Keratinocyte (primary cell): ENCODE measurements around the gene MGAT1. TPM values are rescaled to one million over a fixed set of nuclear protein-coding genes. Genes with fewer than 3 reads are reported as not detected.
"Not testable (repeated sequence)": the region's sequence is repeated elsewhere in the genome, so short reads cannot be mapped to it uniquely, and the experiment has no call there.

Experiments
- DNase-seq: peaks from one replicate; pipeline ENCODE4 v3.0.0-alpha.2; 2011; ENCODE audit warnings: low read depth, missing footprints, low spot score
- FAIRE-seq: peaks from 2 replicates; lab custom pipeline; 2011; peaks lifted over from hg19 to GRCh38; lab: Jason Lieb, UNC
- H2AFZ ChIP-seq: 2 replicates; pipeline ENCODE4 v1.6.0; 2012; ENCODE audit warnings: low read length, control low read depth, inconsistent platforms; ENCODE audit not compliant: control insufficient read depth
- H3K27ac ChIP-seq: 2 replicates; pipeline ENCODE4 v1.5.1; 2011; ENCODE audit warnings: low read length; ENCODE audit not compliant: control insufficient read depth, insufficient read depth
- H3K27me3 ChIP-seq: 3 replicates; pipeline ENCODE4 v1.6.0; 2011; ENCODE audit warnings: low read length; ENCODE audit not compliant: control insufficient read depth, insufficient read depth; ENCODE audit errors: extremely low read depth
- H3K36me3 ChIP-seq, 2 experiments: 2 replicates in 1 of 2; 3 replicates in 1 of 2; pipeline ENCODE4 v1.5.1; 2011; ENCODE audit warnings: low read length in 2 of 2, mild to moderate bottlenecking in 1 of 2; ENCODE audit not compliant: control insufficient read depth in 2 of 2, insufficient read depth in 2 of 2; ENCODE audit errors: extremely low read depth in 1 of 2
- H3K4me1 ChIP-seq: 3 replicates; pipeline ENCODE4 v1.5.1; 2011; ENCODE audit warnings: low read length; ENCODE audit not compliant: control insufficient read depth, insufficient read depth; ENCODE audit errors: extremely low read depth
- H3K4me2 ChIP-seq: 3 replicates; pipeline ENCODE4 v1.6.0; 2011; ENCODE audit warnings: low read depth, low read length; ENCODE audit not compliant: control insufficient read depth, insufficient read depth; ENCODE audit errors: extremely low read depth
- H3K4me3 ChIP-seq, 3 experiments: fragments of 200-600 bp in 1 of 3; sonication (generic) in 1 of 3; 2 replicates in 2 of 3; 3 replicates in 1 of 3; pipeline ENCODE4 v1.5.1; 2011 to 2016; ENCODE audit warnings: low read length in 3 of 3, mild to moderate bottlenecking in 3 of 3, control low read depth in 2 of 3, inconsistent platforms in 1 of 3, low read depth in 1 of 3, mixed read lengths in 1 of 3, mixed run types in 1 of 3, moderate library complexity in 1 of 3; ENCODE audit not compliant: control insufficient read depth in 2 of 3, insufficient read depth in 2 of 3; ENCODE audit errors: extremely low read depth in 1 of 3
- H3K79me2 ChIP-seq: 2 replicates; pipeline ENCODE4 v1.6.0; 2012; ENCODE audit warnings: low read length; ENCODE audit not compliant: control insufficient read depth, insufficient read depth
- H3K9ac ChIP-seq: 3 replicates; pipeline ENCODE4 v1.6.0; 2011; ENCODE audit warnings: low read length; ENCODE audit not compliant: control insufficient read depth, insufficient read depth; ENCODE audit errors: extremely low read depth
- H3K9me1 ChIP-seq: 3 replicates; pipeline ENCODE4 v1.6.0; 2011; ENCODE audit warnings: low read length; ENCODE audit not compliant: control insufficient read depth, insufficient read depth; ENCODE audit errors: extremely low read depth
- H3K9me3 ChIP-seq: 2 replicates; pipeline ENCODE4 v1.5.1; 2012; ENCODE audit warnings: low read depth, low read length; ENCODE audit not compliant: control insufficient read depth
- H4K20me1 ChIP-seq: 3 replicates; pipeline ENCODE4 v1.6.0; 2011; ENCODE audit warnings: low read length; ENCODE audit not compliant: control insufficient read depth, insufficient read depth; ENCODE audit errors: extremely low read depth
- EZH2 ChIP-seq: IDR thresholded peaks from one replicate; pipeline ENCODE4 v1.6.1; 2012; ENCODE audit warnings: inconsistent platforms, mild to moderate bottlenecking, low read length, moderate library complexity
- dilution Hi-C: fragments of 300-500 bp; cut with MboI; formaldehyde crosslinking; loops from one replicate; pipeline ENCODE4 v1.7.0; 2020; ENCODE audit warnings: low sequenced_read_pairs; ENCODE audit not compliant: extremely low pct_ligation_motif_present
- polyA plus RNA-seq, 5 experiments: library from polyadenylated mRNA; depleted of rRNA in 3 of 5; stranded (reverse) in 3 of 5; stranded (forward) in 1 of 5; unstranded in 1 of 5; fragments of >200 nt; gene quantifications; 1 replicate in 1 of 5; 2 replicates in 3 of 5; 3 replicates in 1 of 5; pipeline versions ENCODE4 v1.2.1 to v1.2.3, GENCODE V29; 2011 to 2012; ENCODE audit warnings: missing spikeins in 2 of 5, low read depth in 1 of 5, low replicate concordance in 1 of 5
- TF ChIP-seq, protein P1 (sequence below), 3 experiments: IDR thresholded peaks in 1 of 3; conservative IDR thresholded peaks in 1 of 3; optimal IDR thresholded peaks in 1 of 3; 2 replicates in 2 of 3; 3 replicates in 1 of 3; pipeline versions ENCODE3 to v1.5.1; 2011; ENCODE audit warnings: low read length in 3 of 3, mild to moderate bottlenecking in 3 of 3, moderate library complexity in 2 of 3, control low read depth in 1 of 3, inconsistent platforms in 1 of 3; ENCODE audit not compliant: insufficient read depth in 2 of 3; ENCODE audit errors: extremely low read depth in 1 of 3

The MGAT1 gene
- polyA plus RNA-seq, 1 donor (not counting 4 experiments of a cell fraction or from before 2014, with no cell fraction given): 80.3 TPM

DNA sequence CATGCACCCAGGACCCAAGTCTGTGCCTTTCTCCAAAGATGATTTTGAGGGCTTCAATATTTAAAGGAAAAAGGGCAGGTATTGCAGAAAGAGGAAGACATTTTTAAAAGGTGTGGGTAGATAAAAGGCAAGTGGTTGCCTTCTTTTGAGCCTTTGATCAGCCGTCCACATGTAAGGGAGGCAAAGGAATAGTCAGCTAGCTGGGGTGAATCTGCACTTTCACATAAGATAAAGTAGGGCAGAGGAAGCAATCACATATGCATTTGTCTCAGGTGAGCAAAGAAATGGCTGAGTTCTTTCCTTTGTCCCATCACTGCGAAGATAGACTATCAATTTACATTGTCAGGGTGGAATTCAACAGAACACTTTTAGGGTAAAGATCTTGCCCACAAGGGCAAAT is 19.9 kb downstream of the MGAT1 start:
- no peak for DNase-seq
- no peak overlapping the region for H3K4me2 ChIP-seq
- TF ChIP-seq EZH2: no peak
- TF ChIP-seq, protein P1, sequence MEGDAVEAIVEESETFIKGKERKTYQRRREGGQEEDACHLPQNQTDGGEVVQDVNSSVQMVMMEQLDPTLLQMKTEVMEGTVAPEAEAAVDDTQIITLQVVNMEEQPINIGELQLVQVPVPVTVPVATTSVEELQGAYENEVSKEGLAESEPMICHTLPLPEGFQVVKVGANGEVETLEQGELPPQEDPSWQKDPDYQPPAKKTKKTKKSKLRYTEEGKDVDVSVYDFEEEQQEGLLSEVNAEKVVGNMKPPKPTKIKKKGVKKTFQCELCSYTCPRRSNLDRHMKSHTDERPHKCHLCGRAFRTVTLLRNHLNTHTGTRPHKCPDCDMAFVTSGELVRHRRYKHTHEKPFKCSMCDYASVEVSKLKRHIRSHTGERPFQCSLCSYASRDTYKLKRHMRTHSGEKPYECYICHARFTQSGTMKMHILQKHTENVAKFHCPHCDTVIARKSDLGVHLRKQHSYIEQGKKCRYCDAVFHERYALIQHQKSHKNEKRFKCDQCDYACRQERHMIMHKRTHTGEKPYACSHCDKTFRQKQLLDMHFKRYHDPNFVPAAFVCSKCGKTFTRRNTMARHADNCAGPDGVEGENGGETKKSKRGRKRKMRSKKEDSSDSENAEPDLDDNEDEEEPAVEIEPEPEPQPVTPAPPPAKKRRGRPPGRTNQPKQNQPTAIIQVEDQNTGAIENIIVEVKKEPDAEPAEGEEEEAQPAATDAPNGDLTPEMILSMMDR (optimal IDR thresholded peaks at IDR 0.05 in 1 of 3, IDR thresholded peaks at IDR 0.05 in 1 of 3, conservative IDR thresholded peaks at IDR 0.05 in 1 of 3; ENCODE audit: extremely low read depth in 1 of 3, insufficient read depth in 2 of 3, low read length in 3 of 3): no peak
- H4K20me1 ChIP-seq: peaks cover 4% of the 10 kb centered on the region
- FAIRE-seq: no peak
- no peaks in the 10 kb centered on the region for H3K9me1 ChIP-seq
- no peaks in the 10 kb centered on the region for H3K9me3 ChIP-seq
- H3K79me2 ChIP-seq: no peaks in the 10 kb centered on the region
- dilution Hi-C loops: loop anchor here (5.0 kb wide), 1 partner anchor 85 kb away; no protein-coding TSS in a partner anchor
- peaks cover 0 to 2% of the 10 kb centered on the region in 2 experiments for H3K36me3 ChIP-seq
- H3K4me1 ChIP-seq: peaks cover 19% of the 10 kb centered on the region
- H3K9ac ChIP-seq: no peak overlapping the region
- no peak overlapping the region for H2AFZ ChIP-seq
- no peaks in the 10 kb centered on the region for H3K27me3 ChIP-seq
- H3K4me3 ChIP-seq: no peak overlapping the region
- H3K27ac ChIP-seq: no peak overlapping the region

DNA sequence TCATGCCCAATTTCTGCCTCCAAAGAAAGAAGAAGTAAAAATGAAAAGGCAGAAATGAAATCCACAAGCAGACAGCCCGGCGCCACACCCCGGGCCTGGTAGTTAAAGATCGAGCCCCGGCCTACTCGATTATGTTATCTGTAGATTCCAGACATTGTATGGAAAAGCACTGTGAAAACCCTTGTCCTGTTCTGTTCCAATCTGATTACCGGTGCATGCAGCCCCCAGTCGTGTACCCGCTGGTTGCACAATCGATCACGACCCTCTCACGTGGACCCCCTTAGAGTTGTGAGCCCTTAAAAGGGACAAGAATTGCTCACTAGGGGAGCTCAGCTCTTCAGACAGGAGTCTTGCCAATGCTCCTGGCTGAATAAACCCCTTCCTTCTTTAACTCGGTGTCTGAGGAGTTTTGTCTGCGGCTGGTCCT is 20.7 kb downstream of the MGAT1 start:
- not testable (repeated sequence) for H3K9me3 ChIP-seq, H3K4me2 ChIP-seq, H3K79me2 ChIP-seq, H3K4me3 ChIP-seq, H3K36me3 ChIP-seq, H2AFZ ChIP-seq, H3K9me1 ChIP-seq, DNase-seq, H4K20me1 ChIP-seq, H3K9ac ChIP-seq, H3K27ac ChIP-seq, H3K27me3 ChIP-seq, FAIRE-seq
- dilution Hi-C loops: loop anchor here (5.0 kb wide), 1 partner anchor 85 kb away; no protein-coding TSS in a partner anchor
- H3K4me1 ChIP-seq: peaks cover 19% of the 10 kb centered on the region
